Natural killer cell treated with Interleukin-12 subunit alpha and Interleukin-12 subunit beta and Interleukin-15 and Interleukin-18, amount 100 ng/mL, for 72 hours (primary cell): ENCODE measurements around the gene LIG4. TPM values are rescaled to one million over a fixed set of nuclear protein-coding genes. Genes with fewer than 3 reads are reported as not detected.

Experiments
- ATAC-seq, 2 donors: fragments of 150-1000 bp; cut with Tn5 transposase in 1 of 2; sonication (Bioruptor Pico), chemical (Tn5 transposase) in 1 of 2; 2 replicates each; pipeline ENCODE4 v1.10.0; 2021
- DNase-seq: peaks from one replicate; pipeline ENCODE4 v3.0.0; 2022; ENCODE audit warnings: low spot score
- H3K27ac Mint-ChIP-seq, 2 donors: 1 replicate in 1 of 2; 2 replicates in 1 of 2; pipeline ENCODE4 v1.8.0; 2022; ENCODE audit warnings: mixed read lengths in 2 of 2, mild to moderate bottlenecking in 1 of 2, moderate library complexity in 1 of 2
- H3K27me3 Mint-ChIP-seq, 2 donors: 1 replicate in 1 of 2; 2 replicates in 1 of 2; pipeline ENCODE4 v1.8.0; 2022; ENCODE audit warnings: mixed read lengths in 2 of 2
- H3K36me3 Mint-ChIP-seq: one replicate; pipeline ENCODE4 v1.8.0; 2022; ENCODE audit warnings: mixed read lengths
- H3K4me1 Mint-ChIP-seq, 2 donors: 1 replicate in 1 of 2; 2 replicates in 1 of 2; pipeline ENCODE4 v1.8.0; 2022; ENCODE audit warnings: low read depth in 2 of 2, mixed read lengths in 2 of 2, mild to moderate bottlenecking in 1 of 2
- H3K4me3 Mint-ChIP-seq: one replicate; pipeline ENCODE4 v1.8.0; 2022; ENCODE audit warnings: mixed read lengths
- H3K9me3 Mint-ChIP-seq: 2 replicates; pipeline ENCODE4 v1.8.0; 2022; ENCODE audit warnings: mixed read lengths
- total RNA-seq, 2 donors: library from RNA; stranded (reverse); gene quantifications; one replicate each; pipeline ENCODE4 v1.2.3, GENCODE V29; 2022

LIG4 gene
- total RNA-seq, 2 donors from 2014 or later = 13.7 to 21.8 TPM

- peaks cover 7% of the 10 kb centered on the region for H3K9me3 Mint-ChIP-seq
- peaks cover 6 to 20% of the 10 kb centered on the region in 2 donors for H3K27me3 Mint-ChIP-seq
- ATAC-seq = no peak
- H3K4me1 Mint-ChIP-seq = no peaks in the 10 kb centered on the region
- H3K27ac Mint-ChIP-seq = no peak overlapping the region
- no peak for DNase-seq
- H3K4me3 Mint-ChIP-seq = no peak overlapping the region
- H3K36me3 Mint-ChIP-seq = peaks cover 11% of the 10 kb centered on the region
Observed at GRCh38 chr13:108176685-108177274, 38.6 kb downstream of the LIG4 start.

- no peak overlapping the region for H3K27ac Mint-ChIP-seq
- H3K4me3 Mint-ChIP-seq = no peak overlapping the region
- H3K27me3 Mint-ChIP-seq = peaks cover 11 to 42% of the 10 kb centered on the region in 2 donors
- ATAC-seq (no peak), DNase-seq (no peak)
- peaks cover 30% of the 10 kb centered on the region for H3K36me3 Mint-ChIP-seq
- H3K9me3 Mint-ChIP-seq = peaks cover 22% of the 10 kb centered on the region
- no peaks in the 10 kb centered on the region for H3K4me1 Mint-ChIP-seq
Observed at GRCh38 chr13:108168929-108169328, 46.4 kb downstream of the LIG4 start.

- no peak for ATAC-seq
- no peaks in the 10 kb centered on the region for H3K4me1 Mint-ChIP-seq
- peaks cover 2 to 23% of the 10 kb centered on the region in 2 donors for H3K27me3 Mint-ChIP-seq
- no peak overlapping the region for H3K27ac Mint-ChIP-seq
- H3K4me3 Mint-ChIP-seq = no peak overlapping the region
- peaks cover 8% of the 10 kb centered on the region for H3K9me3 Mint-ChIP-seq
- peaks cover 13% of the 10 kb centered on the region for H3K36me3 Mint-ChIP-seq
- no peak for DNase-seq
Observed at GRCh38 chr13:108166078-108166477, 49.3 kb downstream of the LIG4 start.

- Mint-ChIP-seq H3K36me3 (no peaks in the 10 kb centered on the region), H3K4me3 (no peak overlapping the region), H3K4me1 (no peaks in the 10 kb centered on the region), H3K27ac (no peak overlapping the region), H3K27me3 (peaks cover 9 to 15% of the 10 kb centered on the region in 2 donors), H3K9me3 (no peaks in the 10 kb centered on the region)
- no peak for DNase-seq
- ATAC-seq = no peak
Observed at GRCh38 chr13:108158746-108159145, 56.6 kb downstream of the LIG4 start.

Other genes starting within 250 kb of the LIG4 start
- 1 to 10 TPM; 6.5 to 9.9 TPM for gene ABHD13, start 2.9 kb upstream of the LIG4 start, total RNA-seq
- gene TNFSF13B, start 54.2 kb upstream of the LIG4 start, total RNA-seq = 1 to 10 TPM; 3.0 to 4.0 TPM